Kidney capillary endothelial cell (primary cell): Measurements from ENCODE around the gene VPS13C.
"Not testable (repeated sequence)": the region's sequence is repeated elsewhere in the genome, so short reads cannot be mapped to it uniquely, and the experiment has no call there.

Experiments used
- DNase-seq: peaks from one replicate; pipeline ENCODE4 v3.0.0-alpha.2; 2018; ENCODE audit warnings: low spot score

VPS13C gene

DNA sequence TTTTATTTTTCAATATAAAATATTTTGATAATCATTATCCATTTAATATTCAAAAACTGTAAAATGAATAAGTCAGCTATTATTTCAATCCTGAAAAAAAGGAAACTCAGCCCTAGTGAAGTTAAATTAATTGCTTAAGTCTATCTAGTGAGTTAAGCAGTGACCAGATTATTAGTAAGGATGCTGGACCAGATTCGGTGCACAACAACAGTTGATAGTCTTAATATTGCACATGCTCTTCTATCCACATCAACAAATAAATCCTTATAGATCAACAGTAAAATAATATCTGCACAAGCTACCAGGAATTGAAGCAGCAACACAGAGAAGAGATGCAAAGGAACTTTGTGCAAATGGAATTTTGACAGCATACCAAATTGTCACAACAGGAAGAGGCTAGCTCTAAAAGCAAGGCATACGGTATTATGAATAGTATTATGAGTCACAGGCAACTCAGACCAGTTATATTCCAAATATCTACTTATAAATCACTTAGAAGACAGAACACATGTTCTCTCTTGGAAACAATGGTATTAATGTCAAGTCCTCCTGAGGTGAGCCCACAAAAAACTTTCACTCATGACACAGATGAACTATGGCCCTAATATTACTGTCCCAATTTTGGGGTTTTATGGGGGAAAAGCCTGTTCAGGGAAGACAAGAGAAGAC lies 24.9 kb downstream of the VPS13C start:
- peak; percentile 86 for DNase-seq

DNA sequence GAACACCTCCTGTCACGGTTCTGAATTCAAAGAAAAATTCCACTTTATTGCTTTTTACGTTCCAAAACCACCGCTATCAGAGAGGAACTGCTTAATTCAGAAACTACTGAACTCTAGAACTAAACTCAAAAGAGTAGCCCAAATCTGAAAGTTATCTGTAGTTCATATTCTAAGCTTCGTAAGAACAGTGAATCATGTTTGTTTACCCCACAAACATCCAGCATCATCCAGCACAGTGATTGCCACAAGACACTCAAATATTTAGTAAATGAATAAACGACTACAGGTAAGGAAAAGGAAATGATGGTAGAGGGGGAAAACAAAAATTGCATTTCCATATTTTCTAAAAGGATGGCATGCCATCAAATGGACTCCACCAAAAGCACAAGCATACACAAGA lies 32.3 kb downstream of the VPS13C start:
- DNase-seq, result no peak

DNA sequence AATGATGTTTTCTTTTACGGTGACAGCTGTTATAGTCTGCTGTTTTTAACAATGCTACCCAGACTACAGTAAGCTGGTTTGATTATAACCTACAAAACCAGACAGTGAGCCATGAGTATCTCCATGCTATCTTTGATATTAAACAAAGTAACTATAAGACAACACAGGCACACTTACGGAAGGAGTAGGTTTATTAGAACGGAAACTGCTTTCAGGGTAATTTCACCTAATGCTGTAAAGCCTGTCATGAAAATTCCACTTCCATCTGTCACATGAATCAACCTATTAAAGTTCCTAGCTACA lies 33.0 kb downstream of the VPS13C start:
- DNase-seq, result no peak

DNA sequence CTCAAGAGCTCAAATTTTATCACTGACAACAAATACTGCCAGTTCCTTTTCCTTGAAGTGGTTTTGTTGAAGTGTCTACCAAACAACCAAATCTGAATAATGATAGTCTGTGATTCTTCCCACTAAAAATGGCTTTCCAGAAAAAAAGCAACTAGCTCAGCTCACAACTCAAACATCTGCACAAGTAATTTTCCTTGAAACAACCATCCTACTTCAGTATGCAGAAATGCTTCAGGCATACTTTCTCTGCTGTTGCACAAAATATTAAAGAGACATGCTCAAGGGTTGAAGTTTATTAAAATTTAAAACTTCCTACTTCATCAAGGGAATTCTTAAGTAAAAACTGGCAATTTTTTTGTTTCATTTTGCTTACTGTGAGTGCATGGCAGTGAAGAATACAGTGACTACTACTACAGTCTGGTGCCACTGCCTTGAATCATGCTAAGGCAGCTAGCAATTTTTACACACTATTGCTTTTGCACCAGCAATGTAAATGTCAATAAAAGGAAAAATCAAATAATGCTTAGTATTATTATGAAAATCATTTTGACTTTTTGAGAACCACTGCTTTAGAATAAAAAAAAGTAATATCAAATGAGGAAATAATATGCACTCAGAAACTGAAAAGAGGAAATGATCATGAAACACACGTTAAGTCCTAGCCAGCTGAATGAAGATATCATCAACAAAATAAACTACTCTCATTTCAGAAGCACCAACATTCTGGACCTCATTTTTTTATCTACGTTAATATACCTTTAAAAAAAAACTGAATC lies 33.6 kb downstream of the VPS13C start:
- no peak for DNase-seq

DNA sequence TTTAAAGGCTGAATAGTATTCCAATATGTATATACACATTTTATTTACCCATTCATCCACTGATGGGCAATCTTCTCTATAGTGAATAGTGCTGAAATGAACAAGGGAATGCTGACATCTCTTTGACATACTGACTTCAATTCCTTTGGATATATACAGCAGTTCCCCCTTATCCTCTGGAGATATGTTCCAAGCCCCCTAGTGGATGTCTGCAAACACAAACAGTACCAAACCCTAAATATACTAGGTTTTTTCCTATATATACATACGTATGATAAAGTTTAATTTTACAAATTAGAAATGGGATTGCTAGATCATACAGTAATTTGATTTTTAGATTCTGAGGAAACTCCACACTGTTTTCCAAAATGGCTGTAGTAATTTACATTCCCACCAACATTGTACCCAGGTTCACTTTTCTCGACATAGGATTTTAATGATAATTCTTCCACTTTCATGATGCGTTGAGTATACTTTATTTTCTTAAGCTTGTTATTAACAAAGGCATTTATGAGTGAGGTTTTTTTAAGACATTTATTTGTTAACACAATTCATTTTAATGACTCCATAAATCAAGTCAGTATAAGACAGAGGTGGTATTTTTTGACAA lies 38.2 kb downstream of the VPS13C start:
- no peak for DNase-seq

DNA sequence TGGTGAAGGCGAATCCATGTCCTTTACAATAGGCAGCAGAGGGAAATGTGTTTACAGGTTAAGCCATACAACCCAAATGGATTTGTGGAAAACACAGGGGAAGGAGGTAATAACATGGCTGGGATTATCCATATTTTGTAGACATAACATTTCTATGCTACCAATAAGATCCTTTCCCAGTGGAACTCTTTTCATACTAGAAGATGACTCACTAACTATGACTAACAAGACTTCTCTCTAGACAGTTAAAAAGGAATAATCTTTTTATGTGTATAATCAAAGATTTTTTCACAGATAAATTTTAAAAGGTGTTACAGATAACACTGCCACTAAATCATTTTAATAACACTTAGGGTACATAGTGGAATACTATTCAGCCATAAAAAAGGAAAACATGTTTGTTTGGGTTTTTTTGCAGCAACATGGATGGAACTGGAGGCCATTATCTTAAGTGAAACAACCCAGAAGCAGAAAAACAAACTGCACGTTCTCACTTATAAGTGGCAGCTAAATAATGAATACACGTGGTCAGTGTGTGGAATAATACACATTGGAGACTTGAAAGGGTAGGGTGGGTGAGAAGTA lies 39.6 kb downstream of the VPS13C start:
- no peak for DNase-seq

DNA sequence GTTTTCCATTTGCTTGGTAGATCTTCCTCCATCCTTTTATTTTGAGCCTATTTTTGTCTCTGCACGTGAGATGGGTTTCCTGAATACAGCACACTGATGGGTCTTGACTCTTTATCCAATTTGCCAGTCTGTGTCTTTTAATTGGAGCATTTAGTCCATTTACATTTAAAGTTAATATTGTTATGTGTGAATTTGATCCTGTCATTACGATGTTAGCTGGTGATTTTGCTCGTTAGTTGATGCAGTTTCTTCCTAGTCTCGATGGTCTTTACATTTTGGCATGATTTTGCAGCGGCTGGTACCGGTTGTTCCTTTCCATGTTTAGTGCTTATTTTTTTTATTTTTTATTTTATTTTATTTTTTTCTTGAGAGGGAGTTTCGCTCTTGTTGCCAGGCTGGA lies 54.9 kb downstream of the VPS13C start:
- not testable (repeated sequence) for DNase-seq

DNA sequence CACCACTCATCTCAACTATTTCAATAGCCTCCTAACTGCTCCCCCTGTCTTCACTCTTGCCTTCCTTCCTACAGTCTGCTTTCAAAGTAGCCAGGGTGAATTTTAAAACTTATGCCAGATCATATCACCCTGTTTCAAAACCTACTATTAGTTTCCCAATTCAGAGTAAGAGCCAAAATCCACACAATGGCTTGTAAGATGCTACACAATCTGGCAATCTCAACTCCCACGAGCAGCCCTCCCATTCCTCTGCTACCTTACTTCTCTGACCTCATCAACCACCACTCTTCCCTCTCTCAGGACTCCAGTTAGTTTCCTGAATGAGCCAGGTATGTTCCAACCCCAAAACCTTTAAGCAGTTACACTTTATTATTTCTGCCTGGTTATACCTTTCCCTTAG lies 62.5 kb downstream of the VPS13C start:
- DNase-seq, result no peak

DNA sequence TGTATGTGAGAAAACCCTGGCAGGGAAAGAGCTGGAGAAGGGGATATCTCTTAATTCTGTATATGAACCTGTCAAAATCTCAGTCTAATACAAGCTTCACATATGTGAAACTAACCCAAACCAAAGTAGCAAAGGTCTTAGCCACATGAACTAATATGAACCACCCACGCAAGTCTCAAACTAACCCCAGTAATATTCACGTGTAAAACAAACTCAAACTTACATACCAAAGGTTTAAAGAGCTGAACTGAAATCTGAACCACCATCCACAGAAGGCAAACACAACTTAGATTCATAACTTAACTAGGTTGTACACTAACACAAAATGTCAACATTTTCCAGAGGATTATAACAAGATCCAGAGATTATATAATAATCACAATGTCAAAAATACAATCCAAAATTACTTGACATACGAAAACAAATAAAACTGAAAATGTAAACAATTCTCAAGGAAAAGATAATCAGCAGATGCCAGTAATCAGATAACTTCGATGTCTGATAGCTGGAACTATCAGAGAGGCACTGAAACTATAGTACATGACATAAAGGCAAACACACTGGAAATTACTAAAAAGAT lies 64.1 kb downstream of the VPS13C start:
- DNase-seq, result no peak

DNA sequence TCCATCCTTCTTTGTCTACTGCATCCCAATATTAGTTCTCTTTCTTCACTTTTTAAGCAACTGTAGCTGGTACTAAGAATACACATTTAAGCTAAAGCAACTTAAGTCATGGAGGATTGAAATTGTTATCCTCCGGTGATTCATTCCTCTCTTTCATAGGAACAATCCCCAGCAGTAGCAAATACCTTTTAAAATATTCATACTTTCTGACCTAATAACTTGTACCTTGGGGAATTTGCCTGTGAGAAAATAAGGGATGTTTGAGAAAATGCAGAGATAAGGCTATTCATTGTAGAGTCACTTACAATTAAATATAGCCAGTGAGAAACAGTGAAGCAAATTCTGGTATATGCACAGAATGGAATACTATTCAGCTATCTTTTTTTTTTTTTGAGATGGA lies 66.0 kb downstream of the VPS13C start:
- no peak for DNase-seq

DNA sequence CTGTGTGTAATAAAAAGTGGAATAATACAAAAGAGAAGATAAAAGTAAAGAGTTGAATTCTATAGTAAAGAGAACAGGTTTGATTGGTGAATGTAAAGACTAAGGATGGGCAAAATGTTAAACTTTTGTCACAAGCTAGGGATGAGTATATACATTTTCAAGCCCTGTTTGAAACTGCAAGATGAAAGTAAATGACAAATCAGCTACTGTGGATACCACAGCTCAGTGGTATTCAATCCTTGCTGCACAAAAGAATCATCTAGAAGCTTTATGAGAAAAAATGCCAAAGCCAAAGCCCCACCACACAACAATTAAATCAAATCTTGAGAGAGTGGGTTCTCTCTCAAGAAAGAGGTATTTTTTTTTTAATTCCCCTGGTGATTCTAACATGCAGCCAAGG lies 67.7 kb downstream of the VPS13C start:
- DNase-seq, result no peak

DNA sequence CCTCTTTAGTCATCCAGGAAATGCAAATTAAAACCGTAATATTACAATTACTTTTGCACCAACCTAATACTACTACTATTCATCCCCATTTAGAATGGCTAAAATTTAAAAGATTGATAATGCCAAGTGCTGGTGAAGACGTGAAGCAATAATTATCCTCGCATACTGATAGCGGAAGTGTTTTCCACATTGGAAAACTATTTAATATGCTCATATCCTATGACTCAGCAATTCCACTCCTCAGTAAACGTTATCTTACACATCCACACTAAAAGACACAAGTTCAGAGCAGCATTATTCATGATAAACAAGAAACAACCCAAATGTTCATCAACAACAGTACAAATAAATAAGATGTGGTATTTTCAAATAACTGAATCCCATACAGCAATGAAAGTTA lies 70.6 kb downstream of the VPS13C start:
- peak; percentile 4 for DNase-seq

DNA sequence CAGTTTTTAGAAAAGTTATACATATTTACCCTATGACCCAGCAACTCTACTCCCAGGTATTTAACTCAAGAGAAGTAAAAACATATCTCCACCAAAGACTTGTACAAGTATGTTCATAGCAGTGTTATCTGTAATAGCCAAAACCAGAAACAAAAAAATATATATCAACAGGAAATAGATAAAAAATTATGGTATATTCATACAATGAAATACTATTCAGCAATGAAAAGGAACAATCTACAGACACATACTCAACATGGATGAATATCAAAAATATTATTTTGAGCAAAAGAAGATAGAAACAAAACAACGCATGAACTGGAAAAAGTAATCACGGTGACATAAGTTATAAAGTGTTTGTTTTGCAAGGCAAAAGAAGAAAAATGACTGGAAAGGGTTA lies 72.4 kb downstream of the VPS13C start:
- no peak for DNase-seq

DNA sequence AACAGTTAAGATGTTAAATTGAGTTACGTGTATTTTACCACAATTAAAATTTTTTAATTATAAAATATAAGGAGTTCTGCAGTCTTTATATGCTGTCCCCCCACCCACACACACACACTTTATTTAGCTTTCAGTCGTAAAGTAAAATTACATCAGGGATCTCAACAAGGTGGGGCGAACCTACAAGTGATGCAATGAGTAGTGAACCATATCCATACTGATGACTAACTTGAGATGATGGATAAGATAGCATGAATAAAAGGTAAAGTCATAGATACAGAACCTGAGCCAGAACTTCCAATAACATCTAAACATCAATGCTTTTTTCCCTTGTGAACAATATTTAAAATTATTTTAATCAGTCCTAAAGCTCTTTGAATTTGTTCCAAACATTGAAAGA lies 77.2 kb downstream of the VPS13C start:
- DNase-seq, result no peak

DNA sequence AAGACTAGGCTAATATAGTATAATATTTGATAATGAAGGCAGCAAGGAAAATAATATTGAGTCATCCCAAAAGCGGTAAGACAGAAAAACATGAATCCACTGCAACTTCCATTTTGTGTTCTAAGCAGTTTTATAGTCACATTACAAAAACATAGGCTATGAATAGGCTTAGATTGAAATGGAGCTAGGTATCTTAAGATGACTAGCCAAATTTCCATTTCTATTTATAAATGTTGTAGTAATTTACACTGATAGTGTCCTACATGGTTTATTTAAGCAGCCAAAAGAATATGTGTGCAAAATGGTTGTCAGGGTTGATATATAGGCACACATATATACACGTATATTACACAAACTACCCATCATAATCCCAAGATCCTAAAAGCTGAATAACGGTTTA lies 82.0 kb downstream of the VPS13C start:
- DNase-seq, result no peak

DNA sequence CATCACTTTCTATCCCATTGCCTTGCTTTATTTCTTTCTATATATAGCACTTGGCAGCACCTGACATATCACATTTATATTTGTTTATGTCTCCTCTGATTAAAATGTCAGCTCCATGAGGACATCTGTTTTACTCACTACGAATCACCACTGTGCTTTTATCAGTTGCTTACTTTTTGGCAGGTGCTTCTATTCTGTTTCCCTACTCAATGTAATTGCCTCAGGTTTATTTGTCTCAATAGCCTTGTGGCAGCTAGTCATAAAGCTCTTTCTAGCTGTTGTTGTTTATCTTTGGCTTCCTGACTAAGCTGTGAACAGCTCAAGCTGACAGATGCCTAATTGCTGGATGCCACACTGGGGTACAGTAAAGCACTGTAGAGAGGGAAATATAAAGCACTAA lies 85.5 kb downstream of the VPS13C start:
- DNase-seq, result no peak

DNA sequence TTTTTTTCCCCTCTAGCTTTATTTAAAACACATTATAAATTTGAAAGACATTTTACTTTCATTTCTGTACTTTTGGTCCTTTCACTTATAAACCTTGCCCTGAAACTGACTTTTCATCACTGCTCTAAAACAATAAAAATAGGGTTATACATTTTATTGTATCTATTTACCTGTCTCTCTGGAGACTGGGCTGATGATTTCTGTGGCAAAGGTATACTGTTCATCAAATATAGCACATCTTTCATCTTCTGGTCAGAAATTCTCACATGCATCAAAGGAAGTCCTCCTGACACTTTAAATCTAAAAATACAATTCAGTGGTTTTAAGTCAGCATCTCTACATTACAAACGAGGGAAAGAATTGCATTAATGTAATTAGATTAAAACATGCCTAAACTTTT lies 86.1 kb downstream of the VPS13C start:
- DNase-seq, result no peak

DNA sequence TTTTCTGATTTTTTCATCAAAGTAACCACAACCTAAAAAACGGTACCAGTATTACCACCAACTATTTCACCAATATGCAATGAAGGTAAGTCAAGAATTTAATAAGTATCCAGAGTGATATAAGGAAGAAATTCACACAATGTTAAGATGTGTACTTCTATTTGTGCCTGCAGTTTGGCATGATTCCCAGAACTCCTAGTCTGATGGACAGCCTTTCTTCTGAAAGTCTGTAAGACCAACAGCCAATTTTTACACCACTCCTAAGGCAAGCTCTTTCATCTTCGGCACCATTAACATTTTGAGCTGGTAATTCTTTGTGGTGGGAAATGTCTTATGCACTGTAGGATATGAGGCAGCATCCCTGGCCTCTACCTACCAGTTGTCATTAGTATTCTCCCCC lies 108.3 kb downstream of the VPS13C start:
- no peak for DNase-seq

DNA sequence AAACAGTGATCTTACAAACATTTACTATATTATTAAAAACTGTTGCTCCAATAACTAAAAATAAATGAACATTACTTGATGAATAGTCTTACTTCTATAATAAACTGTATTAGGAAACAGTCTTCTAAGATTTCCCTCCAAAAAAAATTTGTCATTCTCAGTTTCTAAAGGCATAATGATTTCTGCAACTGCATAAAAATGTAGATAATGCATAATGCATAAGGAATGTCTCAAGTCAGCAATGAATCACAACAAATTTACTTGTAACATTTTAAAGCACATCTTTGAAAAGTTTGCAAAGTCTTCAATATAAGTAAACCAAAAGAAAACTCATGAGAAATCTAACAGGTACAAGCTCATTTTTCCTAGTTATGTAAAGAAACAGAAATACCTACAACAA lies 113.5 kb downstream of the VPS13C start:
- peak; percentile 1 for DNase-seq

DNA sequence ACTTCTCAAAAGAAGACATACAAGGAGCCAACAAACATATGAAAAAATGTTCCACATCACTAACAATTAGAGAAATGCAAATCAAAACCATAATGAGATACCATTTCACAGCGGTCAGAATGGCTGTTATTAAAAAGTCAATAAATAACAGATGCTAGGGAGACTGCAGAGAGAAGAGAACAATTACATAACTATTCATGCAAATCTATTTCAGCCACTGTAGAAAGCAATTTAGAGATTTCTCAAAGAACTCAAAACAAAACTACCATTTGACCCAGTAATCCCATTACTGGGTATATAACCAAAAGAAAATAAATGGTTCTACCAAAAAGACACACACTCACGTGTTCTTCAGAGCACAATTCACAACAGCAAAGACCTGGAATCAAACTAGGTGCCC lies 116.3 kb downstream of the VPS13C start:
- no peak for DNase-seq

DNA sequence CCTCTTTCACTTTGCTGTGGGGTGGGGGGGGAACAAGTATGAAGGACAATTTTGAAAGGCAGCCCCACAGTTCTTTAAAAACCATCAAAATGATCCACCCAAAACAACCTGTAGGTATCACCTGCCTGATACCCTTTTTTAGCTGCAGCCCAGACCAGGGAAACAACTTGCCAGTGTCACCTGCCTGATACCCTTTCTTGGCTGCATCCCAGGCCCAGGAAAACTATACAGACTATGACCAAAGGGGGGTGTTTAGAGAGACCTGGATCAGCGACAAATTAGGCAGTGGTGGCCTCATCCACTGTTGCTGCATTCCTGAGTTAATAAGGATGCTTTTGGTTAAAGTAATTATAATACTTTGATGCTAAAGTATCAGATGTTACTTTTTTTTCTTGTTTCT lies 122.0 kb downstream of the VPS13C start:
- no peak for DNase-seq

DNA sequence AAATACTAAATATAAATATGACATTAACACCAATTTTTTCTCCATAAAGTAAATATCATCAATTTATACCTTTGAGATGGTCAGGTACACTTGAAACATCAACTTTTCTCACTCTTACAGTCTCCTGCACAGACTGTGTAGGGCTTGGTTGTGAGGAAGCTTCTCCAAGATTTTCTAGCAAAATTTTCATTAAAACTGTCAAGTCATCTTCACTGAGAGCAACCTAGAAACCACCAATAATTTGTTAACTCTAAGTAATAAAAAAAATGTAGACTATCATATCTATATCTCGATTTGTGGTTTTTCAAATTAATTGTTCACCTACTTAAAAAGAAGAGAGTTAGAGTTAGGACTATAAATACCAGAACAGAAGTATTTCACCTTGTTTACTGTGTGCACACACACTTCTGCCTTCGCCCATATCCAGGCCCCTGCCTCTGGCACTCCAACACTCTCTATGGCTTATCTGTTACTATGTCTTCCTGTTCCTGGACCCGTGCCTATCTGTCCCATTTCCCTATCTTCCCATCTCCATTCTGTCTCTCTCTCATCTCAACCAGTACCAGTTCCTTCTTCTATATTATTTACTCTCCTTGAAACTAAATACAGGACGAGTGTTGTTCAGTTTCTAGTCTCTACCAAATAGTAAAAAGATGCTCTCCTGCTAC lies 123.6 kb downstream of the VPS13C start:
- no peak for DNase-seq
